SK-N-MC (cell line): ENCODE measurements around the gene CHFR.

Experiments used
- EZH2 ChIP-seq: fragments of 200-600 bp; sonication (generic); IDR thresholded peaks from one replicate; pipeline ENCODE4 v1.6.1; 2017; ENCODE audit warnings: antibody characterized with exemption
- FOXP2 ChIP-seq: optimal IDR thresholded peaks from 2 replicates; pipeline ENCODE3; 2011; ENCODE audit warnings: mild to moderate bottlenecking, moderate library complexity; ENCODE audit not compliant: insufficient read depth; ENCODE audit errors: extremely low read length, control extremely low read depth
- POLR2AphosphoS5 ChIP-seq: IDR thresholded peaks from 2 replicates; pipeline ENCODE4 v1.6.1; 2012; ENCODE audit warnings: mild to moderate bottlenecking, low read depth, low read length, borderline replicate concordance

DNA sequence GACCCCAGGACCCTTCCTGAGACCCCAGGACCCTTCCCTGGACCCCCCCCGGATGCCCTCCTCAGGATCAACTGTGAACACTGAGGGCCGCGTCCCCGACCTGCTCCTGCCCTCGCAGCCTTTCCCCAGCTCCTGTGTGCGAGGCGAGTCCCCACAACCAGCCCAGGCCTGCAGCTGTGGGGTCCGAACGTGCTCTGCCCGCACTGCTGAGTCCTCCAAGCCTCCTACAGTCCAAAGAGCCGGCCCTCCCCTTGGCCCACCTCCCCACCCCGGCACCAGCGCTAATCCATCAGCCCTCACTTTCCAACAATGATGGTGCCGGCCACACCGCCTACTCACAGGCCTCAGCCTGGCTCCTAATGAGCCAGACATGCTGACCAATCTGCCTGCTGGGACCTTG lies 99.5 kb downstream of the CHFR start:
- TF ChIP-seq FOXP2 = no peak
- TF ChIP-seq POLR2AphosphoS5 = no peak
- no peak for TF ChIP-seq EZH2
